Sigmoid colon (tissue), 3 donors: Measurements from ENCODE around the gene UROC1.

Experiments used
- CTCF ChIP-seq, 4 experiments: fragments of 450-650 bp in 3 of 4; fragments of 200-600 bp in 1 of 4; IDR thresholded peaks; one replicate each; pipeline ENCODE4 v1.5.1; 2016 to 2019; ENCODE audit warnings: antibody characterized with exemption in 4 of 4, mild to moderate bottlenecking in 3 of 4, moderate library complexity in 2 of 4
- POLR2A ChIP-seq, 2 donors: fragments of 450-650 bp; IDR thresholded peaks; one replicate each; pipeline ENCODE4 v1.6.1; 2016; ENCODE audit warnings: antibody characterized with exemption in 2 of 2, mild to moderate bottlenecking in 2 of 2, moderate library complexity in 2 of 2

GRCh38 chr3:126481808-126482502, 35.6 kb downstream of the UROC1 start:
- TF ChIP-seq CTCF (IDR thresholded peaks at IDR 0.05) (no peak), POLR2A (IDR thresholded peaks at IDR 0.05) (no peak)
